ENCODE data around the gene ATP2B2.

Gene ATP2B2

DNA sequence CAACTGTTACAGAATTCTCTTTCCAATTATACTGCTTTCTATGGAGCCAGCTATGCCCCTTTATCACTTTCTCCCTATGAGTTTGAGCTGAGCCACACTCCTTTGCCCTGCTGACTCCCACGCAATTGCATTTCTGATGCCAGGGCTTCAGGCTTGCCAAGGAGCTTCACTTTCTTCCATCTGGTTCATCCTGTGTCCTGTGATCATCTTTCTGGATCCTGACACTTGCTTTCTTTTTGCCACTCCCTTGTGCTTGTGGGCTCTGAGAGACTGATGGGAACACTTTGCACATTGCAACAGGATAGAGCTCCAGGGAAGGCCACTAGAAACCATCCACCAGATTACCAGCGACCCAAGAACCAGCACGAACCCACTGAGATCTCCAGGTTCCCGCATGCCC lies 107.5 kb downstream of the ATP2B2 start:
- no CpG with 5 or more reads among the region's 4 CpGs for WGBS (ENCODE audit: extremely low coverage, insufficient coverage, insufficient read length)

GRCh38 chr3:10396931-10397330 lies 108.5 kb downstream of the ATP2B2 start:
- no peak overlapping the region for H4K91ac ChIP-seq (ENCODE audit: low read depth, low read length)
- H3K9ac ChIP-seq (ENCODE audit: low read length), result no peak overlapping the region
- H3K14ac ChIP-seq (ENCODE audit: low read length), result no peak overlapping the region
- H3K36me3 ChIP-seq (ENCODE audit: control insufficient read depth in 1 of 2, insufficient read depth in 2 of 2, low read length in 2 of 2), result no peaks in the 10 kb centered on the region
- no peak overlapping the region for H4K8ac ChIP-seq (ENCODE audit: low read depth, low read length)
- H4K12ac ChIP-seq (ENCODE audit: low read depth, low read length), result no peak overlapping the region
- H3K9me3 ChIP-seq (ENCODE audit: insufficient read depth, low read depth, low read length), result peaks cover 4% of the 10 kb centered on the region
- H3K79me2 ChIP-seq (ENCODE audit: control insufficient read depth, insufficient read depth, low read length, poor library complexity), result no peaks in the 10 kb centered on the region
- no peak overlapping the region for H3K4me3 ChIP-seq (ENCODE audit: low read depth, low read length)
- no peak overlapping the region for H2BK120ac ChIP-seq (ENCODE audit: insufficient read depth, low read length, poor library complexity)
- H3K18ac ChIP-seq (ENCODE audit: low read length), result no peak overlapping the region
- H2AFZ ChIP-seq (ENCODE audit: insufficient read depth, low read length, poor library complexity), result no peak overlapping the region
- no peak overlapping the region for H2BK5ac ChIP-seq (ENCODE audit: low read depth, low read length, poor library complexity)
- H3K4me2 ChIP-seq (ENCODE audit: low read length), result no peak overlapping the region
- no peak overlapping the region for H3K27ac ChIP-seq (ENCODE audit: low read depth, low read length)
- no peak for DNase-seq
- no peaks in the 10 kb centered on the region for H3K27me3 ChIP-seq (ENCODE audit: insufficient read depth, low read length)
- H3K23ac ChIP-seq (ENCODE audit: low read length), result no peak overlapping the region
- WGBS (ENCODE audit: extremely low coverage, insufficient coverage, insufficient read length), result no CpG with 5 or more reads among the region's 4 CpGs
- H3K79me1 ChIP-seq (ENCODE audit: low read length), result no peaks in the 10 kb centered on the region
- H2AK5ac ChIP-seq (ENCODE audit: low read length), result no peak overlapping the region
- H3K4ac ChIP-seq (ENCODE audit: low read depth, low read length), result no peak overlapping the region
- H3K4me1 ChIP-seq (ENCODE audit: control insufficient read depth in 1 of 2, insufficient read depth in 2 of 2, low read length in 2 of 2), result no peaks in the 10 kb centered on the region
- no peak overlapping the region for H2BK12ac ChIP-seq (ENCODE audit: low read length)

More for the DNA sequence above, 107.5 kb downstream of the ATP2B2 start:
- H3K79me1 ChIP-seq (ENCODE audit: low read length), result no peaks in the 10 kb centered on the region
- no peak overlapping the region for H4K12ac ChIP-seq (ENCODE audit: low read depth, low read length)
- no peak overlapping the region for H2AFZ ChIP-seq (ENCODE audit: insufficient read depth, low read length, poor library complexity)
- H3K79me2 ChIP-seq (ENCODE audit: control insufficient read depth, insufficient read depth, low read length, poor library complexity), result no peaks in the 10 kb centered on the region
- DNase-seq, result no peak
- H3K9ac ChIP-seq (ENCODE audit: low read length), result no peak overlapping the region
- H3K36me3 ChIP-seq (ENCODE audit: control insufficient read depth in 1 of 2, insufficient read depth in 2 of 2, low read length in 2 of 2), result no peaks in the 10 kb centered on the region
- no peak overlapping the region for H4K91ac ChIP-seq (ENCODE audit: low read depth, low read length)
- no peak overlapping the region for H3K14ac ChIP-seq (ENCODE audit: low read length)
- H3K9me3 ChIP-seq (ENCODE audit: insufficient read depth, low read depth, low read length), result peaks cover 4% of the 10 kb centered on the region
- no peaks in the 10 kb centered on the region for H3K4me1 ChIP-seq (ENCODE audit: control insufficient read depth in 1 of 2, insufficient read depth in 2 of 2, low read length in 2 of 2)
- no peak overlapping the region for H2BK120ac ChIP-seq (ENCODE audit: insufficient read depth, low read length, poor library complexity)
- no peak overlapping the region for H3K4ac ChIP-seq (ENCODE audit: low read depth, low read length)
- no peak overlapping the region for H4K8ac ChIP-seq (ENCODE audit: low read depth, low read length)
- no peak overlapping the region for H2BK5ac ChIP-seq (ENCODE audit: low read depth, low read length, poor library complexity)
- H2BK12ac ChIP-seq (ENCODE audit: low read length), result no peak overlapping the region
- H3K18ac ChIP-seq (ENCODE audit: low read length), result no peak overlapping the region
- no peak overlapping the region for H3K4me2 ChIP-seq (ENCODE audit: low read length)
- H3K27me3 ChIP-seq (ENCODE audit: insufficient read depth, low read length), result no peaks in the 10 kb centered on the region
- H3K23ac ChIP-seq (ENCODE audit: low read length), result no peak overlapping the region
- no peak overlapping the region for H2AK5ac ChIP-seq (ENCODE audit: low read length)
- H3K27ac ChIP-seq (ENCODE audit: low read depth, low read length), result no peak overlapping the region
- H3K4me3 ChIP-seq (ENCODE audit: low read depth, low read length), result no peak overlapping the region

GRCh38 chr3:10396083-10396482 lies 109.3 kb downstream of the ATP2B2 start:
- Histone ChIP-seq H2BK5ac (ENCODE audit: low read depth, low read length, poor library complexity) (no peak overlapping the region), H3K27ac (ENCODE audit: low read depth, low read length) (no peak overlapping the region), H3K9ac (ENCODE audit: low read length) (no peak overlapping the region), H2BK120ac (ENCODE audit: insufficient read depth, low read length, poor library complexity) (no peak overlapping the region), H4K8ac (ENCODE audit: low read depth, low read length) (no peak overlapping the region), H3K4ac (ENCODE audit: low read depth, low read length) (no peak overlapping the region), H3K36me3 (ENCODE audit: control insufficient read depth in 1 of 2, insufficient read depth in 2 of 2, low read length in 2 of 2) (no peaks in the 10 kb centered on the region), H3K4me3 (ENCODE audit: low read depth, low read length) (no peak overlapping the region), H4K12ac (ENCODE audit: low read depth, low read length) (no peak overlapping the region), H3K27me3 (ENCODE audit: insufficient read depth, low read length) (no peaks in the 10 kb centered on the region), H3K4me1 (ENCODE audit: control insufficient read depth in 1 of 2, insufficient read depth in 2 of 2, low read length in 2 of 2) (no peaks in the 10 kb centered on the region), H2AK5ac (ENCODE audit: low read length) (no peak overlapping the region), H3K79me1 (ENCODE audit: low read length) (no peaks in the 10 kb centered on the region), H3K4me2 (ENCODE audit: low read length) (no peak overlapping the region), H3K18ac (ENCODE audit: low read length) (no peak overlapping the region), H3K23ac (ENCODE audit: low read length) (no peak overlapping the region), H3K14ac (ENCODE audit: low read length) (no peak overlapping the region), H2AFZ (ENCODE audit: insufficient read depth, low read length, poor library complexity) (no peak overlapping the region), H2BK12ac (ENCODE audit: low read length) (no peak overlapping the region), H3K79me2 (ENCODE audit: control insufficient read depth, insufficient read depth, low read length, poor library complexity) (no peaks in the 10 kb centered on the region), H4K91ac (ENCODE audit: low read depth, low read length) (no peak overlapping the region), H3K9me3 (ENCODE audit: insufficient read depth, low read depth, low read length) (peaks cover 6% of the 10 kb centered on the region)
- DNase-seq, result no peak
- WGBS (ENCODE audit: extremely low coverage, insufficient coverage, insufficient read length), result no CpG with 5 or more reads among the region's 4 CpGs

- H4K8ac ChIP-seq (ENCODE audit: low read depth, low read length), result no peak overlapping the region
- H3K9me3 ChIP-seq (ENCODE audit: insufficient read depth, low read depth, low read length), result peaks cover 6% of the 10 kb centered on the region
- H3K23ac ChIP-seq (ENCODE audit: low read length), result no peak overlapping the region
- DNase-seq, result no peak
- no peak overlapping the region for H2BK120ac ChIP-seq (ENCODE audit: insufficient read depth, low read length, poor library complexity)
- no peaks in the 10 kb centered on the region for H3K4me1 ChIP-seq (ENCODE audit: control insufficient read depth in 1 of 2, insufficient read depth in 2 of 2, low read length in 2 of 2)
- H3K27me3 ChIP-seq (ENCODE audit: insufficient read depth, low read length), result no peaks in the 10 kb centered on the region
- no peak overlapping the region for H2BK12ac ChIP-seq (ENCODE audit: low read length)
- H4K91ac ChIP-seq (ENCODE audit: low read depth, low read length), result no peak overlapping the region
- no peak overlapping the region for H3K9ac ChIP-seq (ENCODE audit: low read length)
- no peak overlapping the region for H4K12ac ChIP-seq (ENCODE audit: low read depth, low read length)
- no peaks in the 10 kb centered on the region for H3K79me2 ChIP-seq (ENCODE audit: control insufficient read depth, insufficient read depth, low read length, poor library complexity)
- no peak overlapping the region for H3K27ac ChIP-seq (ENCODE audit: low read depth, low read length)
- no peaks in the 10 kb centered on the region for H3K36me3 ChIP-seq (ENCODE audit: control insufficient read depth in 1 of 2, insufficient read depth in 2 of 2, low read length in 2 of 2)
- no peak overlapping the region for H3K14ac ChIP-seq (ENCODE audit: low read length)
- H2AK5ac ChIP-seq (ENCODE audit: low read length), result no peak overlapping the region
- WGBS (ENCODE audit: extremely low coverage, insufficient coverage, insufficient read length), result no CpG with 5 or more reads among the region's 4 CpGs
- H2AFZ ChIP-seq (ENCODE audit: insufficient read depth, low read length, poor library complexity), result no peak overlapping the region
- no peak overlapping the region for H3K4ac ChIP-seq (ENCODE audit: low read depth, low read length)
- no peaks in the 10 kb centered on the region for H3K79me1 ChIP-seq (ENCODE audit: low read length)
- no peak overlapping the region for H3K4me2 ChIP-seq (ENCODE audit: low read length)
- H3K18ac ChIP-seq (ENCODE audit: low read length), result no peak overlapping the region
- H3K4me3 ChIP-seq (ENCODE audit: low read depth, low read length), result no peak overlapping the region
- no peak overlapping the region for H2BK5ac ChIP-seq (ENCODE audit: low read depth, low read length, poor library complexity)
These were observed 109.7 kb downstream of the ATP2B2 start for GRCh38 chr3:10395671-10396070.
